Activated effector memory CD4-positive, alpha-beta T cell treated with Interleukin-2 at 50 U/mL for 16 hours (primary cell): ENCODE measurements around the gene TMEM54.

Source experiments
- DNase-seq: peaks from one replicate; pipeline ENCODE4 v3.0.0-alpha.2; 2020

The TMEM54 gene

GRCh38 chr1:32900956-32901822 is at the start of gene TMEM54:
Gene TMEM54 (minus strand): TSS chr1:32901389. CDS start chr1:32901238, 151 bp downstream.
- DNase-seq, result no peak

GRCh38 chr1:32949519-32949918 is 48.3 kb upstream of the TMEM54 start:
- DNase-seq, result no peak

GRCh38 chr1:32948905-32949304 is 47.7 kb upstream of the TMEM54 start:
- no peak for DNase-seq

GRCh38 chr1:32948390-32948722 is 47.2 kb upstream of the TMEM54 start:
- no peak for DNase-seq

GRCh38 chr1:32947669-32948389 is 46.6 kb upstream of the TMEM54 start:
- no peak for DNase-seq

GRCh38 chr1:32946413-32946812 is 45.2 kb upstream of the TMEM54 start:
- DNase-seq, result no peak

GRCh38 chr1:32944180-32944579 is 43.0 kb upstream of the TMEM54 start:
- no peak for DNase-seq

GRCh38 chr1:32939655-32940371 is 38.6 kb upstream of the TMEM54 start:
- no peak for DNase-seq

- no peak for DNase-seq
These were observed 35.9 kb upstream of the TMEM54 start for GRCh38 chr1:32937061-32937460.

GRCh38 chr1:32934535-32934934 is 33.3 kb upstream of the TMEM54 start:
- no peak for DNase-seq

- no peak for DNase-seq
These were observed 32.6 kb upstream of the TMEM54 start for GRCh38 chr1:32933742-32934322.

- no peak for DNase-seq
These were observed 30.6 kb upstream of the TMEM54 start for GRCh38 chr1:32931760-32932159.

GRCh38 chr1:32929366-32929765 is 28.2 kb upstream of the TMEM54 start:
- DNase-seq, result no peak

- no peak for DNase-seq
These were observed 27.5 kb upstream of the TMEM54 start for GRCh38 chr1:32928715-32929114.

GRCh38 chr1:32928285-32928684 is 27.1 kb upstream of the TMEM54 start:
- DNase-seq, result no peak

GRCh38 chr1:32927441-32927840 is 26.3 kb upstream of the TMEM54 start:
- DNase-seq, result no peak

GRCh38 chr1:32926562-32926961 is 25.4 kb upstream of the TMEM54 start:
- DNase-seq, result no peak

- no peak for DNase-seq
These were observed 24.4 kb upstream of the TMEM54 start for GRCh38 chr1:32925403-32926162.

GRCh38 chr1:32924881-32925344 is 23.7 kb upstream of the TMEM54 start:
- DNase-seq, result no peak

- DNase-seq, result no peak
These were observed 19.6 kb upstream of the TMEM54 start for GRCh38 chr1:32920833-32921232.

- DNase-seq, result no peak
These were observed 18.9 kb upstream of the TMEM54 start for GRCh38 chr1:32919811-32920733.
